HG02885 (cell line): ENCODE data around the gene ZNF200.
"Not testable (repeated sequence)": the region's sequence is repeated elsewhere in the genome, so short reads cannot be mapped to it uniquely, and the experiment has no call there.

Experiments used
- ATAC-seq: cut with Tn5 transposase; IDR thresholded peaks from one replicate; pipeline ENCODE4 v1.9.1; 2021; ENCODE audit warnings: mild to moderate bottlenecking; ENCODE audit not compliant: unreplicated experiment, poor library complexity

ZNF200 gene

GRCh38 chr16:3182293-3182607 lies 52.7 kb downstream of the ZNF200 start:
- ATAC-seq: not testable (repeated sequence)

- ATAC-seq: no peak
Observed at GRCh38 chr16:3180445-3180878, 54.5 kb downstream of the ZNF200 start.

DNA sequence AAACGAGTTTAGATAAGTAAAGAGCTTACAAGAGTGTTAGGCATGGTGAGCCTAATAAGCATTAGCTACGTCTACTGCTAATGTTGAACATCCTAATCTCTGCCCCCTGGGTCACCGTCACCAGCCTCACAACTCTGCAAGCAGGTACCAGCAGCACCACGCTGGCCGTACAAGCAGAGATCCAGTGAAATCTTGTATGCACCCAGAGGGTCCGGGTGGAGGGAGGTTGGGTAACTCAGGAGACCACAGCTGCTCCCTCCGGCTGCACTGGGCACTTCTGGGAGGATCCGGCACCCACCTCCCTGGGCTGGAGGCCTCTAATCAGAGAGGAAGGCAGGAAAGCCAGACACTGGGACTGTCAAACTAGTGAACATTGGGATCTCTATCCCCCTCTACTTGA lies 55.3 kb downstream of the ZNF200 start:
- ATAC-seq: no peak

DNA sequence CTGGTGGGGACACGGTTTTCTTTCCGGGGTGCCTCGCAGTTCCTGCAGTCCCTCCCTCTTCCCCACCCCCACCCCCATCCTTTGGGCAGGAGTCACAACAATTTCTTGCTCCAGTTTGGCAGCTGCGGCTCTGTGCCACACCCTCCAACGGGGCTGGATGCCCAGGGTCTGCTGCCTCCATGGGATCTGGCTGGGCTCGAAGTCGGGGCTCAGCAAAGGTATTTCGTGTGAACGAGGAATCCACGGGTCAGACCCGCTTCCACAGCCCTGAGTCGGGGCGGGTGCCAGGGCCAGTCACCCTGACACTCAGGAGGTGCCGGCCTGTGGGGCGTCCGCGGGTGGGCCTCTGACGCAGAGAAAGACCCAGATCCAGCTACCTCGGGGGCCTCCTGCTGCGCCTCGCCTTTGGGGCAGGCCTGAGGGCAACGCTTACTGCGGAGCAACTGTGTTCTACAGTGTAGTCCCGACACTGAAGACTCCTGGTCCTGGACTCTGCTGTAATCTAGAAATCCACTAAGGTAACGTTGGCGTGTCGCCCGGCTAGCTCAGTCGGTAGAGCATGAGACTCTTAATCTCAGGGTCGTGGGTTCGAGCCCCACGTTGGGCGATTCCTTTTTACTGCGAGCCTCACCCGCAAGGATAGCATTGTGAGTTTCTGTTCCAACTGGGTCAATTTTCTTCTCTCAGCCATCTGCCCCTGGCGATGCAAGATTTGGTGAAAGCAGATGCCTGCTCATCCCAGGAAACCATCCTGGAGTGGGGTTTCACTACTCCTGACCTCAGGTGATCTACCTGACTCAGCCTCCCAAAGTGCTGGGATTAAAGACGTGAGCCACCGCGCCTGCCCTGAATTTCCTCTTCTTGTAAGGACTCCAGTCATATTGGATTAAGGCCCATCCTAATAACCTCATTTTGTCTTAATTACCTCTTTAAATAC lies 59.5 kb downstream of the ZNF200 start:
- no peak for ATAC-seq

GRCh38 chr16:3174618-3175148 lies 60.3 kb downstream of the ZNF200 start:
- no peak for ATAC-seq

- ATAC-seq: no peak
Observed at GRCh38 chr16:3173892-3174617, 60.9 kb downstream of the ZNF200 start.
